Esophagus squamous epithelium (tissue), 5 donors: ENCODE measurements around the gene SYDE1. TPM values are rescaled to one million over a fixed set of nuclear protein-coding genes. Genes with fewer than 3 reads are reported as not detected.

Experiments used
- DNase-seq: peaks from one replicate; lab custom pipeline; 2025; lab: John Stamatoyannopoulos, UW
- H3K27ac ChIP-seq, 4 donors: fragments of 200-600 bp; sonication (generic); one replicate each; pipeline ENCODE4 v1.5.1; 2016 to 2019; ENCODE audit warnings: mild to moderate bottlenecking in 1 of 4
- H3K27me3 ChIP-seq, 4 donors: fragments of 200-600 bp; sonication (generic); 1 replicate in 3 of 4; 2 replicates in 1 of 4; pipeline versions ENCODE4 v1.5.1 to v1.6.0; 2017 to 2021; ENCODE audit warnings: antibody characterized with exemption in 1 of 4
- H3K36me3 ChIP-seq, 3 donors: fragments of 200-600 bp; sonication (generic); one replicate each; pipeline ENCODE4 v1.5.1; 2016 to 2019
- H3K4me1 ChIP-seq, 3 donors: fragments of 200-600 bp; sonication (generic); one replicate each; pipeline ENCODE4 v1.5.1; 2017 to 2019
- H3K4me3 ChIP-seq, 4 donors: fragments of 200-600 bp; sonication (generic); 1 replicate in 3 of 4; 2 replicates in 1 of 4; pipeline ENCODE4 v1.5.1; 2016 to 2019; ENCODE audit warnings: mild to moderate bottlenecking in 2 of 4, moderate library complexity in 1 of 4
- H3K9me3 ChIP-seq, 3 donors: fragments of 200-600 bp; sonication (generic); one replicate each; pipeline ENCODE4 v1.5.1; 2016 to 2019
- CTCF ChIP-seq, 6 experiments: fragments of 450-650 bp in 4 of 6; fragments of 200-600 bp in 2 of 6; sonication (generic) in 2 of 6; IDR thresholded peaks; one replicate each; pipeline ENCODE4 v1.5.1; 2016 to 2019; ENCODE audit warnings: antibody characterized with exemption in 6 of 6, mild to moderate bottlenecking in 4 of 6, moderate library complexity in 4 of 6
- POLR2A ChIP-seq, 4 donors: fragments of 450-650 bp; IDR thresholded peaks; one replicate each; pipeline ENCODE4 v1.6.1; 2017; ENCODE audit warnings: antibody characterized with exemption in 4 of 4, mild to moderate bottlenecking in 4 of 4, moderate library complexity in 3 of 4
- WGBS, 2 donors: methylation state at CpG; one replicate each; pipeline ENCODE4 v1.1.5; 2018; 5-methylcytosine and 5-hydroxymethylcytosine counted together
- intact Hi-C: fragments of 100-400 bp; cut with DNase I; formaldehyde crosslinking; loops from one replicate; pipeline ENCODE4 v1.15.0; 2022
- total RNA-seq, 4 donors: library from RNA; depleted of rRNA; stranded (reverse); fragments of >200 nt; gene quantifications; one replicate each; pipeline ENCODE4 v1.1.0, GENCODE V29; 2016
- donor health status: DM: yes; HTN: yes; CAD: no.

The SYDE1 gene
- total RNA-seq, 4 donors from 2014 or later, result 1.4 to 10.3 (median 4.6) TPM

DNA sequence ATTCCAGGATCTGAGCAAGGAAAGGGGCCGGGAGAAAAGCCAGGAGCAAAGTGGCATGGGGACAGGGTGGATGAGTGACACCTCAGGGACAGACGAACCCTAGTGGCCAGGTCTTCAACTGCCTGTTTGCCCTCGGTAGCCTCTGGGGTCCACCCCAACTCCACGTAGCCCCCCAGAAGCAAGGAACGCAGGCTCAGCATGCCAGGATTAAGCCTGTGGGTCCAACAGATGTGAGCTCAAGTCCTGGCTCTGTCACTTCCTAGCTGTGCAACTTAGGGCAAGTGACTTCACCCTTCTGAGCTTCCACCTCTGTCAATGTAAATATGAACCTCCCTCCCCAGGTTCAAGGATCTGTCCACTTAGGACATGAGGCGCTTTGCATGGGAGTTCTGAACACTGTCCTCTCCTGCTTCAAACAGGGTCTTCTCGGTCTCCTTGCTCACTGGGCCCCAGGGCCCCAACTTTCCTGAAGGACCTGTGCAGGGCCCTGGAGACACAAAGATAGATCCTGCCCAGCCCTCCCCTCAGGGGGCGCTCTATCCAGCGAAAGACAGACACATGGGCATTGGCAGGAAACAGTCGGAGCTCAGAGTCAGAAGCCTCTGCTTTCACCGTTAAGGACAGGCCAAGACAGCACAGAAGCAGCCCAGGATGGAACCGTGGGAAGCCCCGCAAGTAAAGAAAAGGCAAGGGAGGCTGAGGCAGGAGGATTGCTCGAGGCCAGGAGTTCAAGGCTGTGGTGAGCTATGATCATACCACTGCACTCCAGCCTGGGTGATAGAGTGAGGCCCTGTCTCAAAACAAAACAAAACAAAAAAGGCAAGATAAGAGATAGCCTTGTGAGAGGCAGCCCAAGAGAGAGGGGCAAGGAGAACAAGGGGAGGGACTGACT, 13.2 kb downstream of the SYDE1 start:
- Histone ChIP-seq H3K4me1 (peaks cover 12 to 34% (median 12%) of the 10 kb centered on the region in 3 donors), H3K4me3 (no peak overlapping the region), H3K36me3 (peaks cover 37 to 81% (median 49%) of the 10 kb centered on the region in 3 donors), H3K27me3 (no peaks in the 10 kb centered on the region), H3K27ac (no peak overlapping the region), H3K9me3 (no peaks in the 10 kb centered on the region)
- TF ChIP-seq CTCF (IDR thresholded peaks at IDR 0.05), result no peak
- TF ChIP-seq POLR2A (IDR thresholded peaks at IDR 0.05), result no peak
- intact Hi-C loops, result no loop called here
- 91 to 96% methylated on average over 7 to 10 of the region's 14 CpGs for WGBS, 2 donors
- no peak for DNase-seq

GRCh38 chr19:15122331-15123030, 15.3 kb downstream of the SYDE1 start:
- TF ChIP-seq CTCF (IDR thresholded peaks at IDR 0.05) (no peak), POLR2A (IDR thresholded peaks at IDR 0.05) (no peak)
- no peak overlapping the region for H3K27ac ChIP-seq
- 94 to 96% methylated on average over 7 to 9 of the region's 21 CpGs for WGBS, 2 donors
- intact Hi-C loops, result no loop called here
- peaks cover 24 to 60% (median 28%) of the 10 kb centered on the region in 3 donors for H3K36me3 ChIP-seq
- DNase-seq, result no peak
- no peaks in the 10 kb centered on the region for H3K27me3 ChIP-seq
- peaks cover 12 to 38% (median 16%) of the 10 kb centered on the region in 3 donors for H3K4me1 ChIP-seq
- no peaks in the 10 kb centered on the region for H3K9me3 ChIP-seq
- H3K4me3 ChIP-seq, result no peak overlapping the region

GRCh38 chr19:15123031-15123890, 16.1 kb downstream of the SYDE1 start:
- H3K9me3 ChIP-seq, result no peaks in the 10 kb centered on the region
- WGBS, 2 donors, result 88 to 95% methylated on average over 3 to 13 of the region's 22 CpGs
- no peaks in the 10 kb centered on the region for H3K27me3 ChIP-seq
- peaks cover 12 to 39% (median 16%) of the 10 kb centered on the region in 3 donors for H3K4me1 ChIP-seq
- H3K36me3 ChIP-seq, result peaks cover 23 to 52% (median 24%) of the 10 kb centered on the region in 3 donors
- TF ChIP-seq POLR2A (IDR thresholded peaks at IDR 0.05) (no peak), CTCF (IDR thresholded peaks at IDR 0.05) (no peak)
- intact Hi-C loops, result no loop called here
- H3K27ac ChIP-seq, result peak overlapping the region; percentile 88 to 96 (median 96)
- DNase-seq, result no peak
- H3K4me3 ChIP-seq, result no peak overlapping the region

DNA sequence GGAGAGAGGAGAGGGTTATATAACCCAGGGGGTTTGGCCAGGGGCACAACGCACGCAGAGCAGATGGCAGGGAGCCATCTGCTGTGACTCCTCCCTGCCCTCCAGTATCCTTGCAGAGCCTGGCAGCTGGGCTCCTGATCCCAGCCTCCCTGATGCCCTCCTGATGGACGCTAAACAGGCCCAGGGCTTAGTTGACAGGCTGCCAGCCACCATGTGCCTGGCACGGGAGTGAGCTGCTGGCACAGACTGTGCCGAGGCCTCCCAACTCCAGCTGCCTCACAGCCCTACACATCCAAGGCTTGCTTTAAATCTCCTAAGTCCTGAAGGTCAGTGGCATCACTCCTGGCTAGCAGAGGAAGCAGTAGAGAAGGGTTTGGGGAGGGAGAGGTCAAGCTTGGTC, 16.7 kb downstream of the SYDE1 start:
- WGBS, 2 donors, result 0 to 21% methylated on average over 2 to 4 of the region's 5 CpGs
- Histone ChIP-seq H3K27ac (peak overlapping the region; percentile 88 to 96 (median 96)), H3K27me3 (no peaks in the 10 kb centered on the region), H3K4me3 (peak overlapping the region in 2 of 4 donors; percentile 79 to 86), H3K9me3 (no peaks in the 10 kb centered on the region), H3K36me3 (peaks cover 19 to 46% (median 21%) of the 10 kb centered on the region in 3 donors), H3K4me1 (peaks cover 12 to 41% (median 16%) of the 10 kb centered on the region in 3 donors)
- no peak for TF ChIP-seq POLR2A (IDR thresholded peaks at IDR 0.05)
- TF ChIP-seq CTCF (IDR thresholded peaks at IDR 0.05), result no peak
- DNase-seq, result no peak
- intact Hi-C loops, result no loop called here
